Activated CD8-positive, alpha-beta memory T cell treated with anti-CD3 and anti-CD28 coated beads, Interleukin-2, amount 50 U/mL, for 1 hour (primary cell): ENCODE results near the gene IDUA.
"Not testable (repeated sequence)": the region's sequence is repeated elsewhere in the genome, so short reads cannot be mapped to it uniquely, and the experiment has no call there.

Experiments used
- DNase-seq: peaks from one replicate; pipeline ENCODE4 v3.0.0-alpha.2; 2020; ENCODE audit errors: extremely low read depth

The IDUA gene

GRCh38 chr4:987624-988513 is 1.0 kb downstream of the IDUA start:
- no peak for DNase-seq

- DNase-seq, result no peak
Measured at GRCh38 chr4:988726-989721, 2.2 kb downstream of the IDUA start.

- DNase-seq, result no peak
Measured at GRCh38 chr4:989722-990471, 3.1 kb downstream of the IDUA start.

GRCh38 chr4:990746-991367 is 4.0 kb downstream of the IDUA start:
- DNase-seq, result no peak

- DNase-seq, result no peak
Measured at GRCh38 chr4:991451-992296, 4.8 kb downstream of the IDUA start.

- no peak for DNase-seq
Measured at GRCh38 chr4:992297-993110, 5.7 kb downstream of the IDUA start.

GRCh38 chr4:993111-994029 is 6.5 kb downstream of the IDUA start, which contains the start of gene SLC26A1:
SLC26A1 (minus strand) TSS chr4:993404; CDS start chr4:991703, 1,701 bp downstream.
- no peak for DNase-seq

GRCh38 chr4:995311-996026 is 8.6 kb downstream of the IDUA start:
- DNase-seq, result no peak

- no peak for DNase-seq
Measured at GRCh38 chr4:996030-996996, 9.5 kb downstream of the IDUA start.

- no peak for DNase-seq
Measured at GRCh38 chr4:996997-997374, 10.1 kb downstream of the IDUA start.

- DNase-seq, result no peak
Measured at GRCh38 chr4:997375-998071, 10.7 kb downstream of the IDUA start.

- no peak for DNase-seq
Measured at GRCh38 chr4:998096-998691, 11.3 kb downstream of the IDUA start.

GRCh38 chr4:999240-999863 is 12.5 kb downstream of the IDUA start:
- not testable (repeated sequence) for DNase-seq

- DNase-seq, result no peak
Measured at GRCh38 chr4:999882-1000425, 13.1 kb downstream of the IDUA start.
